Jurkat, Clone E6-1 (cell line): ENCODE measurements around the gene P2RY13.
A peak's percentile ranks its signal among the peaks of the same experiment; 100 is the strongest.

Experiments used
- DNase-seq: peaks from one replicate; pipeline ENCODE4 v3.0.0-alpha.2; 2011; ENCODE audit warnings: low read depth, low spot score
- H3K4me3 ChIP-seq: 2 replicates; pipeline ENCODE4 v1.5.1; 2011; ENCODE audit warnings: mild to moderate bottlenecking, low read length, control low read depth, moderate library complexity

Gene P2RY13

DNA sequence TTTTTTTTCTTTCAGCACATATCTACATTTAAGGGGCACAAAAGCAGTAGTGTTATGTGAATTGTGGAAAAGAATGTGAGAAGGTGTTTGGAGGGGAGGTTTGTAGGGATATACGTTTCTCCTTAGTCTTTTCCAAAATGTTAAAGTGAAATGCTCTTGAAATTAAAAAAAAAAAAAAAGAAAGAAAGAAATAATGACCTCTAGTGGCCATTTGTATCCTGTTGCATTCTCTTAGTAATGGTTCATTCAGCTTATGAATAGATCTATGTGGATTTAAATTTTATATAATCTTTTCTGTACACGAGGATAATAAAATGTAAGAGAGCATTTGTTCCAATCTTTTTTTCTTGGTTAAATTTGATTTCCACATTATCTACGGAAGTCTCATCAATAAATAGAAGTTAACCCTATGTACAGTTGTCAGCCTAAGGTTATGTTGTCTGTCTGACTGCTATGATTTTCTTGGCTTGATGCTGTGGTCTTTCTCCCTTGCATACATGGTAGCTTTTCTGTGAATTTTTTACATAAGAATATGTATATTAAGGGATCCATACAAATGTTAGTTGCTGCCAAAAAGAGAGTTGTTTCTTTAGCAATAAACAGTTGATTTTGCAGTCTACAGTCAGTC, 1.7 kb downstream of the P2RY13 start:
- DNase-seq: peak; percentile 8
- H3K4me3 ChIP-seq: no peak overlapping the region

DNA sequence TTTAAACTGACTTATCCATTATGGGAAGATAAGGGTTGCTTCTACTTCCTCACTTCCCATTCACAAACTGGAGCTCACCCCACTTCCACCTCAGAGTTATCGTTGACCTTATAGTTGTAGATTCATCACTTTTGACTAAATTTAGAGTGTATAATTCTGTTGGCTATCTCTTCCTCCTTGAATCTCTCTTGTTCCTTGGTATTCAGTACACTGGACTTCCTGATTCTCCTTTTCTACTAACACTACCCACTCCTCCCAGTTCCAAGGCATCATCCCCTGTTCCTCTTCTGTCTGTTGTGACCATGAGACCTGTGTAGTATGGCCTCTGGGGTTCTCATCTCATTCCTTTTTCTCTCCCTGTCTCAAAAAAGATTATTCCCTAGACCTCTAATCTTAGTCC, 6.8 kb downstream of the P2RY13 start:
- DNase-seq: no peak
- H3K4me3 ChIP-seq: no peak overlapping the region

DNA sequence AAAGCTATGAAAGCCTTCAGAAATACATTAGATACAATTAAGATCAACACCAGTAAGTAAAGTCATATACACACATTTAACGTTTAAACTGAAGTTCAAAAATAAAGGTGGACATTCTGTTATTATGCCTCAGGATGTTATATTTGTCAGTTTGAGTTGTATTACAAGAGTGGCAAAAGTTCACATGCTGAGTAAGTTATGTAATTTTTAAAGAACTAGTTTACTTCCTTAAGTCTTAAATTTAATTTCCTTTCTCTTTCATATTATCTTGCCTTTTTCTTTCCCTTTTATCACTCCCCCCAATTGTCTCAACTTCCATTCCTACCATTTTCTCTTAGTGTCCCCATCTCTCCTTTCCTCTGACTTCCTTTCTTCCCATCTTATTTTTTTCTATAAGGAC, 7.8 kb downstream of the P2RY13 start:
- H3K4me3 ChIP-seq: no peak overlapping the region
- no peak for DNase-seq

DNA sequence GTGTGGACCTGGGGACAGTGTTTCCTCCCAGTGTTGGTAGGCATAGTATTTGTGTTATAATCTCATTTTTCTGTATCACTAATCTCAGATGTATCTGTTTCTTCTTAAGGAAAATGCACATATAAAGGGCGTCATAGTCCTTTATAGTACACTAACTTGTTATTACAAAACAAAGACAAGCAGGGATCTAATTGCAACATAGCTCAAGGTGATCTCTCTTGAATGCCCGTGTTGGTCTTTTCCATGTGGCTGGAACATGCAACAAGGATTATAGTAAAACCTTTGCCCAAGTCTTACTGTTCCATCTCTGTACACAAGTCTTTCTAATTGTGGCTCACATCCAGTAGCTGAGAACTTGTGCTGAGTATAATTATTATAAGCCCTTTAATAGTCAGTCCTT, 9.2 kb downstream of the P2RY13 start:
- no peak for DNase-seq
- H3K4me3 ChIP-seq: no peak overlapping the region

DNA sequence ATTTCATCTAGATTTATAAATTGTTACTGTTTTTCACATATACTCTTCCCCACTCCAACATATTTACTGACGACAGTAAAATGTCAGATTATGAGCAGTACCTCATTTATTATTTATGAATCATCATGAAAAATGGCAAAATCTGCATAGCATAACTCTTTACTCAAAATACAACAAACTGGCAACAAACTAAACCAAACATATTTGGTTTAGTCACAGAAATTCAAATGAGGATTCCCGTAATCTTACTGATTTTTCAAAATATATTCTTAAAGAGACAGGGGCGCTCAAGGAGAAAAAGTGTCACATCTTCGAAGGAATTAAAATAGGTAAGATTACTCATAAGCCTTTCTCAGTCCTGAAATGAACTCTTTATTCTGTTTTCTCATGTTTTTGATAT, 9.7 kb downstream of the P2RY13 start:
- no peak for DNase-seq
- no peak overlapping the region for H3K4me3 ChIP-seq

DNA sequence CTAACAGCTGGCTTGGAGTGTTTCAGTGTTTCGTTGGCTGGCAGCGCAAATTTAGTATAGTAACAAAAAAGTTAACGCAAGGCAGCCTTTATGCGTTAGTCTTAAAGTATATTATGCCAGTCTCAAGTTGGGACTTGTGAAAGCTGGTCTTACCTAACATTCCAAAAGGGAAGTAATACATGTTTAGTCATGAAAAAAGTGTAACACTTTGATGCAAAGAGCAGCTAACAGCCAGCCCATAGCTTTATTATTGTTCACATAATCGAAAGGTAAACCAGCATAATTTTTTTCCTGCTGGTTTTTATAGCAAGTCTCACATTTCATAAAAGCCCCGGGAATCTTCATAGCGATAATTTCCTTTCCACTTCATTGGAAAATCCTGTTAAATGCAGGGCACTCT, 10.4 kb downstream of the P2RY13 start:
- no peak for DNase-seq
- H3K4me3 ChIP-seq: no peak overlapping the region

DNA sequence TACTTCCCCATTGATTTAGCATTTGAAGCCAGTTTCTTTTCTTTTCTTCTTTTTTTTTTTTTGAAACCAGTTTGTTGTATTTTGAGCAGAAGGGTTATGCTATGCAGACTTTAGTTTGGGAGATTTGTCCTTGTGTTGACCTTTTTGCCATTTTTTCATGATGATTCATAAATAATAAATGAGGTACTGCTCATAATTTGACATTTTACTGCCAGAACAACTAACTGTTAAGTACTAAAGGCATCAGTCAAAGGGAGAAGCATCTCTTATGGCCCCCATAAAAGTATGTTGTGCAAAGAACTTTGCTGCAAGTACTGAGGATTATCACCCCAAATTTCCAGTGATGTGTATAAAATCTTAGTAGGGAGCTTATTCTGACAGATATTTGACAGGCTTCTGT, 11.0 kb downstream of the P2RY13 start:
- H3K4me3 ChIP-seq: no peak overlapping the region
- DNase-seq: no peak

DNA sequence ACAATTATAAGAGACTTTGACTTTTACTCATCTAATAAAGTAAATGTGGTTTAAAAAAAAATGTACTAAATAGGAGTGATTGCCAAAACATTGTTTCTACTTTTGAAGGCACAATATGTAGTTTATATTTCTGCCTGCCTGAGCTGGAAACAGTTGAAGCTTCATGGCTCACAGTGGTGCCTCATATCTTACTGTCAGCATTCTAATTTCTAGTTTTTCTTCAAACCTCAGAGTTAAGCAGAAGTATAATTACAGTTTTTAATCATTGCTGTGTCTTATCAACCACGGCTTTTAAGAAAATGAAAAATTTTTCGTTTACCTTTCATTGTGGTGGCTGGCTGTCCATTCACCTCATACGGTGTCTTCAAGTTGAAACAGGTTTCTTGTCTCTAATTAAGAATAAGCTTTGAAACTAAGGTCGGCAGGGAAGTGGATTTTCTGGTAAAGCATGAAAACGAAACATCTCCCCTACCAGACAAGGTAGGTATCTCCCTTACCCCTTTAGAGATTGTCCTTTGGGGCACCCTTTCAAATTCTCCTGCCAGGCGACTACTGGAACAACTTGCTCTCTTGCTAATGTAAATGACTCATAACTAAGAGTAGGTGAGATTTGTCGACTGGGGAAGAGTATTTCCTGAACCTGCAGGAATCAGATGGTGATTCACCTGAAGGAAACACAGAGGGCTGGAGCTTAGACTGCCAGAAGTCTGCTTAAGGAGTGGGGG, 12.9 kb downstream of the P2RY13 start, which contains the start of gene GPR87:
Gene GPR87, minus strand, starts transcription at position 554 of the 725 bp plus-strand sequence. CDS start 16,720 bp downstream, outside the sequence.
- no peak within 1 kb of the TSS for H3K4me3 ChIP-seq
- DNase-seq: no peak

DNA sequence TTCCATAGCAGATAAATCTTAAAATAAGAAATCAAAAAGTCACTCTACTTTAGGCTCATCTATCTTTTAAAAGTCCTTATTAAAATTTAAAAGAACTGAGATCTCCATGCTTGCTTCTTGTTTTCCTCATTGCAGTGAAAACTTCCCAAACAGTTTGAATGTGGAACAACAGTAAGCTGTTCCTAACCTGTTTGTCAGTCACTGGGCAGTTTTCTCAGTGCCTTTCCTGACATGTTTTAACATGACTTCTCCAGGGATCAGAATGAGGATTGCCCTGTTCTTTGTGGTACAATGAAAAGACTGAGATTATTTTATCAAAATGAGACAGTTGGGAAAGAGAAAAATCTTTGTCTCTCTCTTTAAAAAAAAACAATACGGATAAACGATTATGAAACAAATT, 13.5 kb downstream of the P2RY13 start:
- no peak for DNase-seq
- H3K4me3 ChIP-seq: no peak overlapping the region

DNA sequence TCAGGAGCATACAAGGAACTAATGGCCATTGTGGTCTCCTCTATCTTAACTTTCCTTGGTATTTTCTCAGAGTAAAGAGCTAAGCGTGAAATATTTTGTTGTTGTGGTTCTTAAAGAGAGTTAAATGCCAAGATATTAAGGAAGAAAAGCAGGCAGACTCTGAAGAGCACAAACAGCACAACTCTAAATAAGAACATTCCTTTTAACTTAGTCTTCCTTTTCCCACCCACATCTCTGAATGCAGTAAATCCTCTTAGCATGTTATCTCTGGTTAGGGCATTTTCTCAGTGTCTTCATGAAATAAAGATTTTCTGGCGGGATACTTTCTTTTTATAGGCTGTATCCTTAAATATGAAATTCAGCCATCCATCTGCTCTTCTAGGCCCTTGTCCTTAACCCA, 14.2 kb downstream of the P2RY13 start:
- no peak overlapping the region for H3K4me3 ChIP-seq
- no peak for DNase-seq

DNA sequence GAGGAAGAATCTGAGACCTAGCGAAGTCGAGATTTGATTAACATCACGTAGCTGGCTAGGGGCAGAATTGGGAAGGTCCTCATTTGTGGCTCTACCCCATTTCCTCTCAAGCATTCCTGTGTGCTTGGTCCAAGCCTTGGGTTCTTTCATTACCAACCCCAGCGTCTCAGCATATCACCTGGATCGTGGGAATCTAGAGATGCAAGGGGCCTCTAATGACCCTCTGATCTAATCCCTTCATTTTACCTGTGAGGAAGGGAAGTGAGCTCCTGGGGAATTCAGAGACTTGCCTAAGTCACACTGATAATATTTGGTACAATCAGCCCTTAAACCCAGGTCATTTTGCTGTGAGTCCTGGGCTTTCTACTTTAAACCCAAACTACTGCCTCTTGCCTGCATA, 14.8 kb downstream of the P2RY13 start:
- H3K4me3 ChIP-seq: no peak overlapping the region
- no peak for DNase-seq

DNA sequence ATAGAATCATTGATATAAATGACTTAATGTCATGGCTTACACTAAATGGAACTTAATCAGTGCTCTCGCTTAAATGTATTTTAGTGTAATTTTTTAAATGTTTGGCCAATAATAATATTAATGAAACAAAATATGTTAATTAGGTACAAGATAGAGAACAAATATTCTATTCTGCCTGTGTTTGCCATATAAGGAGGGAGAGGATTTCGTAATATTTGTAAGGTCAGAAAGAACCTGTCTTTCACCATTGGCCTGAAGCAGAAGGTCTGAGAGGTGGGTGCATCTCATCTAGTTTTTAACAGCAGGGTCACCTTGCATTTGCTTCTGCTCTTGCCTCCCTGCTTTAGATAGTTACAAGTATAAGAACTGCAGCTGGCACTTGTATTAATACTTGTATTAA, 15.2 kb downstream of the P2RY13 start:
- H3K4me3 ChIP-seq: no peak overlapping the region
- no peak for DNase-seq

DNA sequence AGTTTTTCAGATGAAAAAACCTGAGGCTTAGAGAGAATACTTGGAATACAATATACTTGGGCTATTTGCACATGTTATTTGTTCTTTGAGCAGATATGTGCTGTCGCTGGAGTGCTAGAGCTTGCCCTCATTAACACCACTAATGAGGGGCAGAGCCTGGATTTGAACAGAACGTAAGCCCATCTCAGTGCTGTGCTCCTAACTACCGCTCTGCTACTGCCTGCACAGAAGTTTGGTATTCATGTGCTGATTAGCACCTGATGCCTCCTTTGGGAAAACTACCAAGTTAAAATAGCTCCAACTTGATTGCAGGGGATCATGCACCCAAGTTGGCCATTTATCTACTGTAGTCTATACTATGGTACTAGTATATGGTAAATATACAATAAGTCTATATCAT, 16.4 kb downstream of the P2RY13 start:
- no peak overlapping the region for H3K4me3 ChIP-seq
- DNase-seq: no peak

DNA sequence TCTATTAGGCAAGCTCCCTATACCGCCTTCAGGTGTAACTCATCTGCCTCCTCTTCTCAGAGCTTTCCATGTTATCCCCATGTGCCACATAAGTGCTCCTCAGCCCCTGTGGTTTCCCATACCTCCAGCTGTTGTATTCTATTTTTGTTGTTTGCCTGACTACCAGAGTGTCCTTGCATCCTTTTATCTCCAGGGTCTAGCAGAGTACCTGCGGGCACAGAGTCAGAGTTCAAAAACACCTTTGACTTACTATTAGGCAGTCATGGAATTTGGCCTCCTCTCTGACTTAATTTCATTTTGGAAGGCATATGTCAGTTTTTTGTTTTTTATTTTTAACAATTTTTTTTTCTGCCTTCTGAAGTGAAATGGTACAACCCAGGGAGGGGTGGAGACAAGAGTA, 19.8 kb downstream of the P2RY13 start:
- H3K4me3 ChIP-seq: no peak overlapping the region
- DNase-seq: no peak

DNA sequence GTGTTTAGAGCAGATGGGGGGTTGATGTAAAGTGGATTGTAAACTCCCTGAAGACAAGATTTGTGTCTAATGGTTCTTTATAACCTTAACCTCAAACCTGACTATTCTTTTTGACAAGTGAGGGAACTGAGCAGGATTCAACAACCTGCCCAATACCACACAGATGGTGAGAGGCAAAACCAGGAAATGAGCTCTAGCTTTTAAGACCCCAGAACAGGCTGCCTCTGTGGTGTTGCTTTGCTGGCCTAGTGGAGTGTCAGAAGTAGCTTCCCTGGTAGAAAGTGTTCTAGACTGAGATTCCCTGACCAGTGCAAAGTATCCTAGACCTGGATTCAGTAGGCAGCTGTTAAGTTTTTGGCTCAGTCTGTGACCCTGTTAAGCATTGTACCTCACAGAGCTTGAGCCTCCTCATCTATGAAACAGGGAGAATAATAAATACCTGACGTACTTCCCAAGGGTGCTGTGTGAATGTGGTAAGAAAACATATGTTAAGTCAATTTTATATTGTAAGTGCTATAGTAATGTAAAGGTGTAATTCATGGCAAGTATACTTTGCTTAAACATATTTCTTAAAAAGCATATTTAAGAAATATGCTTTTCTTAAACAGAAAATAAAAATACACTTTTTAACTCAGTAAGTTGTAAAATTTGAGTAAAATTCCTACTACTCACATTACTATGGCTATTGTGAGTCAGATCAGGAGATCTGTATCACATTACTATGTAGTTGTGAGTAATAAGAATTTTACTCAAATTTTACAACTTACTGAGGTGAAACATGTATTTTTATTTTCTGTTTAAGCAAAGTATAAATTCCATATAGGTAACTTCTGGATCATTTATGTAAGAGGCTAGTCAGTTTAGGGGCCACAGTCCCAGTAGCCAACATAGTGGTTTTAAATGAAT, 21.5 kb downstream of the P2RY13 start:
- DNase-seq: peak; percentile 21
- no peak overlapping the region for H3K4me3 ChIP-seq

DNA sequence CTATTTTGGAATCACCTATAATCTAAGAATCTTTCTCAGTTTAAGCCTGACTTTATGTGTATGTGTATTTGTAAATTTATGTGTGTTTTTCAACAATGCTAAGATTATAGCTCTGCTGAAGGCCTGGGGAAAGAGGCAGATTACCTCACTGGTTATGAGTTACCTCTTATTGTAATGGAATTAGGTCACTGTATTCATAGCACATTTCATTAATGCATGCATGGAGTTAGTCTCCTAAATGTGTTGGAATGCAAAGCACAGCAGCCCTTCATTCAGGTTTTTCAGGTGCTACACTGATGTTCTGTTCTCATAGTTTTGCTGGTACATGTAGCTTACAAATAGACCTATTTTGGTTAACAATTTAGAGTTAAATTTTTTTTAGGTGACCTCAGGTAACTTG, 22.2 kb downstream of the P2RY13 start:
- no peak overlapping the region for H3K4me3 ChIP-seq
- DNase-seq: no peak

DNA sequence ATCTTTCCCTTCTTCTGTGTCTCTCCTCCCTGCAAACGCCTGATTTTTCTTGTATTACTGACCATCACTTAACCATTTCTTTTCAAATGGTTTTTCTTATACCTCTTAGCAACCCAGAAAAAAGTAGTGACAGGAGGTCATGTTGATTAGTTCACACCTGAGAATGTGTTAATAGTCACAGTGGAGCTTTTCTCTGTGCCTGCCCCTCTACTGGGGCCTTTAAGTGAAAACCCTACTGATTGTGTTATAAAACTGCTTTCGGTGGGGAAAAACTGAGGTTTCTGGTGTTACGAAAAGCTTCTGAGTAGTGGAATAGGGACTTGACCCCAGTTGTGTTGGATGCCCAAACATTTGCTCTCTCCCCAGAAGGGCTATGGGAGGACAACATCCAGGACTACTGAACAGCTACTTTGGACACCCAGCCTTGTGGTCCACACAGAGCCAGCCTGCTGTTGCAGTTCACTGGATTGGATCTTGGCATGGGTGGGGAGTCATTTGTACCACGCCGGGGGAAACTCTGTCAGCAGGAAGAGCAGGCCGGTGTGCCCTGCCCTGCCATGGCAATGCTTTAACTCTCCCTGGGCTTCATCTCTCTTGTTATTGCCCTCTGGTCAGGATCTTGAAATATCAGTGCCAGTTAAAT, 23.1 kb downstream of the P2RY13 start:
- no peak for DNase-seq

DNA sequence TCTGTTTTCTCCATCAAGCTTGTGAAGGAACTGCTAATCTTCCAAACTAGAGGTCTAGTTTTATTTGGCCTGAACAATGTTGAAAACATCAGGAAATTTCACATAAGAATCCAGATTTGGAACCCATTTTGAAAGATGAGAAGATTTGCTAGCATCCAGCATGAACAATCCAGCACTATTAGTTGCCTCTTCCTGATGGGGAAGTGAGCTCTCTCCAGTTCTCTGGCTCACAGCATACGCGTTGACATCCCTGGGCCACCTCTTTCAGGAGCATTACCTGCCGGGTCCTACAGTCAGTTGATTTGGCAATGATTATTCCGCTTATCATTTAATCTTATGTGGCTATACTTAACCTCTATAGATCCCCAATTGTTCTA, 23.6 kb downstream of the P2RY13 start:
- H3K4me3 ChIP-seq: no peak overlapping the region
- no peak for DNase-seq

More for the DNA sequence above, 23.1 kb downstream of the P2RY13 start:
- H3K4me3 ChIP-seq: no peak overlapping the region

DNA sequence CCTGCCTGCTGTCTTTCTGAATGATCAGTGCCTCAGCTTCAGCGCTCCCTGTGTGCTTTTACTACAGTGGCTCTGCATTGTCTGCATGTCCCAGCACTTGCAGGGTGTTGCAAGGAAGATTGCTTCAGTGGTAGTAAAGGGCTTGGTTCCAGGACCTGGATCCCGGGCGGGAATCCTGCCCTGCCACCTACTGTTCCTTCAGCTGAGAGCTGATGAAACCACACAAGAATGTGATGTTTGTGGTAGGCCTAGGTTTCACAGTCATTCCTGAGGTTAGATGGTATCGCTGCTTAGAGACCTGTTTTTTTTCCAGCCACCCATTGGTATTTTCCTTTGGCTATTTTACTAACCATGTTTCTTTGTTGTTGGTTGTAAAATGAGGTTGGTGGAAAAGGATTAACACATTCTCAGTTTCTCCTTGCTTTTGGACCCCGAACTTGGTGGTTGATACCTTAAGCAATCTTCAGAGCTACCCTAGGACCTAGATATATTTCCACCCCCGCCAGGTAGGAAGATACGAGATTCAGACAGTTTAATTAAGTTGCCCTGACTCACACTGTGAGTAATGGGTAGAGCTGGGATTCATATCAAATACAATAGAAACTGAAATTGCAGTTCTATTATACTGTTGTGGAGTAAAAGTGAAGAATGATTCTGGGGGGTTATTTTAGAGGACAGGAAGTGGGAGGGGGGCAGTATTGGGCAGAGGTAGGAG, 24.1 kb downstream of the P2RY13 start:
- H3K4me3 ChIP-seq: no peak overlapping the region
- DNase-seq: no peak
